HepG2 (cell line): ENCODE measurements around the gene UBE2R2. TPM values are rescaled to one million over a fixed set of nuclear protein-coding genes. Genes with fewer than 3 reads are reported as not detected.

Experiments used
- CEBPG ChIP-seq: IDR thresholded peaks from 2 replicates; pipeline ENCODE4 v1.6.1; 2016
- CENPX ChIP-seq: sonication (generic); formaldehyde crosslinking; IDR thresholded peaks from 2 replicates; pipeline ENCODE4 v1.9.0; 2021; ENCODE audit warnings: mild to moderate bottlenecking, missing genetic modification reagents, moderate library complexity
- EP300 ChIP-seq, 3 experiments: sonication (generic) in 1 of 3; formaldehyde crosslinking in 1 of 3; IDR thresholded peaks; 2 replicates each; pipeline versions ENCODE4 v1.5.1 to v1.6.1; 2011 to 2020; ENCODE audit warnings: low read depth in 2 of 3, low read length in 2 of 3, borderline replicate concordance in 1 of 3, improper control_type of control experiment in 1 of 3, mild to moderate bottlenecking in 1 of 3, missing genetic modification reagents in 1 of 3, moderate library complexity in 1 of 3
- HNF4G ChIP-seq, 2 experiments: sonication (generic) in 1 of 2; formaldehyde crosslinking in 1 of 2; IDR thresholded peaks; 2 replicates each; pipeline versions ENCODE4 v1.4.0 to v1.6.1; 2011 to 2020; ENCODE audit warnings: borderline replicate concordance in 2 of 2, low read depth in 2 of 2, mild to moderate bottlenecking in 2 of 2, low read length in 1 of 2, missing genetic modification reagents in 1 of 2, moderate library complexity in 1 of 2
- PBX2 ChIP-seq: IDR thresholded peaks from 2 replicates; pipeline ENCODE4 v1.6.1; 2016; ENCODE audit warnings: control low read depth
- RXRA ChIP-seq: sonication (generic); formaldehyde crosslinking; IDR thresholded peaks from 2 replicates; pipeline ENCODE4 v1.5.1; 2020; ENCODE audit warnings: missing genetic modification reagents
- SAP130 ChIP-seq: IDR thresholded peaks from 2 replicates; pipeline ENCODE4 v1.6.1; 2016; ENCODE audit warnings: low read depth
- SNAPC2 ChIP-seq: sonication (generic); formaldehyde crosslinking; IDR thresholded peaks from 2 replicates; pipeline ENCODE4 v1.8.1; 2022; ENCODE audit warnings: mild to moderate bottlenecking, missing genetic modification reagents
- SRF ChIP-seq: IDR thresholded peaks from 2 replicates; pipeline ENCODE4 v1.6.1; 2011; ENCODE audit warnings: mild to moderate bottlenecking, low read depth, low read length, moderate library complexity
- ZBTB38 ChIP-seq: sonication (generic); formaldehyde crosslinking; IDR thresholded peaks from 2 replicates; pipeline ENCODE4 v1.5.1; 2020; ENCODE audit warnings: mild to moderate bottlenecking, missing genetic modification reagents
- ZNF317 ChIP-seq: sonication (generic); formaldehyde crosslinking; IDR thresholded peaks from 2 replicates; pipeline ENCODE4 v1.5.0; 2020; ENCODE audit warnings: mild to moderate bottlenecking, missing genetic modification reagents
- ZNF337 ChIP-seq: sonication (generic); formaldehyde crosslinking; IDR thresholded peaks from 2 replicates; pipeline ENCODE4 v1.5.1; 2020; ENCODE audit warnings: missing genetic modification reagents, low read depth, mild to moderate bottlenecking, borderline replicate concordance
- ZNF552 ChIP-seq: sonication (generic); formaldehyde crosslinking; IDR thresholded peaks from 2 replicates; pipeline ENCODE4 v1.9.0; 2022; ENCODE audit warnings: missing genetic modification reagents, mild to moderate bottlenecking, borderline replicate concordance
- ZNF761 ChIP-seq: sonication (generic); formaldehyde crosslinking; conservative IDR thresholded peaks from 2 replicates; pipeline ENCODE4 v1.4.0; 2020; ENCODE audit warnings: mild to moderate bottlenecking, missing genetic modification reagents
- polyA plus RNA-seq, 8 experiments: library from polyadenylated mRNA; depleted of rRNA in 3 of 8; stranded (reverse) in 7 of 8; unstranded in 1 of 8; fragments of >200 nt; fragmentation: Illumina TruSeq in 4 of 8; extraction: Trizol in 4 of 8; gene quantifications; 2 replicates each; pipeline versions ENCODE4 v1.2.1 to v1.2.3, GENCODE V29; 2011 to 2016; ENCODE audit warnings: low read depth in 4 of 8, missing spikeins in 1 of 8, mixed read lengths in 1 of 8; ENCODE audit not compliant: insufficient read depth in 1 of 8
- total RNA-seq, 5 experiments: library from RNA; depleted of rRNA; stranded (reverse); fragments of >200 nt; fragmentation: Illumina TruSeq; extraction: Trizol; gene quantifications; 2 replicates each; pipeline ENCODE4 v1.2.3, GENCODE V29; 2016; ENCODE audit warnings: low read depth in 1 of 5
- TF ChIP-seq, protein P1 (sequence below): sonication (generic); formaldehyde crosslinking; IDR thresholded peaks from 2 replicates; pipeline ENCODE4 v1.5.0; 2020; ENCODE audit warnings: mild to moderate bottlenecking, missing genetic modification reagents
- TF ChIP-seq, protein P2 (sequence below): sonication (generic); formaldehyde crosslinking; IDR thresholded peaks from 2 replicates; pipeline ENCODE4 v1.4.0; 2020; ENCODE audit warnings: missing genetic modification reagents, borderline replicate concordance
- TF ChIP-seq, protein P3 (sequence below): sonication (generic); formaldehyde crosslinking; IDR thresholded peaks from 2 replicates; pipeline ENCODE4 v1.9.0; 2021; ENCODE audit warnings: missing genetic modification reagents, borderline replicate concordance

The UBE2R2 gene
- total and polyA plus RNA-seq, 2 of the 13 experiments (the other 11 are each of a cell fraction or from before 2014, with no cell fraction given) = 14.8 to 20.9 TPM

DNA sequence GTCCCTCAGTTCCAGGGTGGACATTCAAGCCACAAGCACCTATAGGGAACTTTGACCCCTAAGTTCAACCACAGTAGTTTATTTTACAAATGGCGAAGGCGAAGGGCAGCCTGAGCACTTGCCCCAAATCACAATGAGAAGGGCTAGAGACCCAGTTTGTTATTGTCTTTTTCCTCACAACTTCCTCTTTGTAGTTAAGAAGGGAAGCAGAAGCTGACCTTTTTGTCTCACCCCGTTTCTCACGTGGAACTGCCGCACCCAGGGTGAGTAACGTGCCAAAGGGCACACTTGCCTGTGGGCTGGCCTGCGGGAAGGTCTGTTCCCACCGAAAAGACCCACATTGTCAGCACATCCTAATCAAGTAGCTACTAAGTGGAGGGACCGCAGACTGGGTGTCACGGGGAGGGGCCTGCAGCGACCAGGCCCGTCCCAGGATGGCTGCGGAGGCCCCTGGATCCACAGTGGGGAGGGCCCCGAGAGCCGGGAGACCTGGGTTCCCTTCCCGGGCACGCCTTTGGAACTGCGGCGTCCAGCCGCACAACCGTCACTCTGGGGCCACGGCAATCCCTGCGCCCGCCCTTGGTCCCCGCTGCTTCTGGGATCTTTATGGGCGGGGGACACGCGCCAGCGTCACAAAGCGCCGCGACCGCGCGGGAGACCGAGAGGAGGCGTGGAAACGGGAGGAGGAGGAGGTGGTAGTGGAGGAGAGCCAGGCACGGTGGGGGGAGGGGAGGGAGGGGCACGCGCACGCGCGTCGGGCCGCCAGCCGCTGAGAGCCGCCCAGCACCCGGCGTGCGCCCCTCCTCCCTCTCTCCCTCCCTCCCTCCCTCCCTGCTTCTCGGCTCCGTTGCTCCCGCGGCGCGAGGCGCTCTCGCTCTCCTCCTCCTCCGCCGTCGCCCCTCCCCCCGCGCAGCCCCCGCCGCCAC, at the start of gene UBE2R2 (continued):
- TF ChIP-seq ZNF761 (CRISPR knock-in tag) (peak; percentile 26; the same call in 1 of the 2 replicates), CEBPG (no peak), ZNF337 (CRISPR knock-in tag) (peak; percentile 36; the same call in 1 of the 2 replicates), SAP130 (peak; percentile 71), ZNF317 (CRISPR knock-in tag) (peak; percentile 44; the same call in 1 of the 2 replicates), HNF4G (IDR thresholded peaks at IDR 0.05; ENCODE audit: borderline replicate concordance, low read depth, low read length) (peak; percentile 23; the same call in 1 of the 2 replicates), HNF4G (CRISPR knock-in tag; IDR thresholded peaks at IDR 0.05; ENCODE audit: borderline replicate concordance, low read depth) (0 out of 2 replicates have a peak, but pooled peaks have one; percentile 31), EP300 (IDR thresholded peaks at IDR 0.05; ENCODE audit: low read depth in 2 of 2, low read length in 2 of 2) (no peak), EP300 (CRISPR knock-in tag; IDR thresholded peaks at IDR 0.05; ENCODE audit: borderline replicate concordance) (no peak), SRF (no peak), SNAPC2 (no peak; the same call in none of the 2 replicates), PBX2 (CRISPR knock-in tag) (no peak), RXRA (peak; percentile 51), ZNF552 (no peak), ZBTB38 (CRISPR knock-in tag) (peak; percentile 25; the same call in 1 of the 2 replicates), CENPX (no peak)
- TF ChIP-seq, protein P1, sequence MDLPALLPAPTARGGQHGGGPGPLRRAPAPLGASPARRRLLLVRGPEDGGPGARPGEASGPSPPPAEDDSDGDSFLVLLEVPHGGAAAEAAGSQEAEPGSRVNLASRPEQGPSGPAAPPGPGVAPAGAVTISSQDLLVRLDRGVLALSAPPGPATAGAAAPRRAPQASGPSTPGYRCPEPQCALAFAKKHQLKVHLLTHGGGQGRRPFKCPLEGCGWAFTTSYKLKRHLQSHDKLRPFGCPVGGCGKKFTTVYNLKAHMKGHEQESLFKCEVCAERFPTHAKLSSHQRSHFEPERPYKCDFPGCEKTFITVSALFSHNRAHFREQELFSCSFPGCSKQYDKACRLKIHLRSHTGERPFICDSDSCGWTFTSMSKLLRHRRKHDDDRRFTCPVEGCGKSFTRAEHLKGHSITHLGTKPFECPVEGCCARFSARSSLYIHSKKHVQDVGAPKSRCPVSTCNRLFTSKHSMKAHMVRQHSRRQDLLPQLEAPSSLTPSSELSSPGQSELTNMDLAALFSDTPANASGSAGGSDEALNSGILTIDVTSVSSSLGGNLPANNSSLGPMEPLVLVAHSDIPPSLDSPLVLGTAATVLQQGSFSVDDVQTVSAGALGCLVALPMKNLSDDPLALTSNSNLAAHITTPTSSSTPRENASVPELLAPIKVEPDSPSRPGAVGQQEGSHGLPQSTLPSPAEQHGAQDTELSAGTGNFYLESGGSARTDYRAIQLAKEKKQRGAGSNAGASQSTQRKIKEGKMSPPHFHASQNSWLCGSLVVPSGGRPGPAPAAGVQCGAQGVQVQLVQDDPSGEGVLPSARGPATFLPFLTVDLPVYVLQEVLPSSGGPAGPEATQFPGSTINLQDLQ (CRISPR knock-in tag) = no peak
- TF ChIP-seq, protein P2, sequence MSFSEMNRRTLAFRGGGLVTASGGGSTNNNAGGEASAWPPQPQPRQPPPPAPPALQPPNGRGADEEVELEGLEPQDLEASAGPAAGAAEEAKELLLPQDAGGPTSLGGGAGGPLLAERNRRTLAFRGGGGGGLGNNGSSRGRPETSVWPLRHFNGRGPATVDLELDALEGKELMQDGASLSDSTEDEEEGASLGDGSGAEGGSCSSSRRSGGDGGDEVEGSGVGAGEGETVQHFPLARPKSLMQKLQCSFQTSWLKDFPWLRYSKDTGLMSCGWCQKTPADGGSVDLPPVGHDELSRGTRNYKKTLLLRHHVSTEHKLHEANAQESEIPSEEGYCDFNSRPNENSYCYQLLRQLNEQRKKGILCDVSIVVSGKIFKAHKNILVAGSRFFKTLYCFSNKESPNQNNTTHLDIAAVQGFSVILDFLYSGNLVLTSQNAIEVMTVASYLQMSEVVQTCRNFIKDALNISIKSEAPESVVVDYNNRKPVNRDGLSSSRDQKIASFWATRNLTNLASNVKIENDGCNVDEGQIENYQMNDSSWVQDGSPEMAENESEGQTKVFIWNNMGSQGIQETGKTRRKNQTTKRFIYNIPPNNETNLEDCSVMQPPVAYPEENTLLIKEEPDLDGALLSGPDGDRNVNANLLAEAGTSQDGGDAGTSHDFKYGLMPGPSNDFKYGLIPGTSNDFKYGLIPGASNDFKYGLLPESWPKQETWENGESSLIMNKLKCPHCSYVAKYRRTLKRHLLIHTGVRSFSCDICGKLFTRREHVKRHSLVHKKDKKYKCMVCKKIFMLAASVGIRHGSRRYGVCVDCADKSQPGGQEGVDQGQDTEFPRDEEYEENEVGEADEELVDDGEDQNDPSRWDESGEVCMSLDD = 0 out of 2 replicates have a peak, but pooled peaks have one; percentile 12
- TF ChIP-seq, protein P3, sequence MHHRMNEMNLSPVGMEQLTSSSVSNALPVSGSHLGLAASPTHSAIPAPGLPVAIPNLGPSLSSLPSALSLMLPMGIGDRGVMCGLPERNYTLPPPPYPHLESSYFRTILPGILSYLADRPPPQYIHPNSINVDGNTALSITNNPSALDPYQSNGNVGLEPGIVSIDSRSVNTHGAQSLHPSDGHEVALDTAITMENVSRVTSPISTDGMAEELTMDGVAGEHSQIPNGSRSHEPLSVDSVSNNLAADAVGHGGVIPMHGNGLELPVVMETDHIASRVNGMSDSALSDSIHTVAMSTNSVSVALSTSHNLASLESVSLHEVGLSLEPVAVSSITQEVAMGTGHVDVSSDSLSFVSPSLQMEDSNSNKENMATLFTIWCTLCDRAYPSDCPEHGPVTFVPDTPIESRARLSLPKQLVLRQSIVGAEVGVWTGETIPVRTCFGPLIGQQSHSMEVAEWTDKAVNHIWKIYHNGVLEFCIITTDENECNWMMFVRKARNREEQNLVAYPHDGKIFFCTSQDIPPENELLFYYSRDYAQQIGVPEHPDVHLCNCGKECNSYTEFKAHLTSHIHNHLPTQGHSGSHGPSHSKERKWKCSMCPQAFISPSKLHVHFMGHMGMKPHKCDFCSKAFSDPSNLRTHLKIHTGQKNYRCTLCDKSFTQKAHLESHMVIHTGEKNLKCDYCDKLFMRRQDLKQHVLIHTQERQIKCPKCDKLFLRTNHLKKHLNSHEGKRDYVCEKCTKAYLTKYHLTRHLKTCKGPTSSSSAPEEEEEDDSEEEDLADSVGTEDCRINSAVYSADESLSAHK (CRISPR knock-in tag) = no peak
